ENCODE data around the gene MCAT.
"Not testable (repeated sequence)": the region's sequence is repeated elsewhere in the genome, so short reads cannot be mapped to it uniquely, and the experiment has no call there.

MCAT gene

DNA sequence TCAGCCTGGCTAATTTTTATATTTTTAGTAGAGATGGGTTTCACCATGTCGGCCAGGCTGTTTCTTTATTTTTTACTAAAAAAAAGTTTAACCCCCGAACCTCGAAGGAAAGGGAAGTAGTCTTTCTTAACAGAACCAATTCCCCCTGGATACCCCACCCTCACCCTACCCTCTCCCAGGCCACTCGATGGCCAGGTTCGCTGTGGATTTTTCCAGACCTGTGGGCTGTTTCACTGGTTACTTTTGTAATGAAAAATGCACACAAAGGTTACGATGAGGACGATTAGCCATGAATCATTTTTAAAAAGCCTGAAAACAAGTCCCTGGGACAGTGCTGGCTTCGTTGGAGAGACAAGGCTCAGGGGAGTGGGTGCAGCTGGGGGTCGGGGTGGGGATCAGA lies 10.7 kb upstream of the MCAT start:
- no peak for DNase-seq (ENCODE audit: low read depth)

DNA sequence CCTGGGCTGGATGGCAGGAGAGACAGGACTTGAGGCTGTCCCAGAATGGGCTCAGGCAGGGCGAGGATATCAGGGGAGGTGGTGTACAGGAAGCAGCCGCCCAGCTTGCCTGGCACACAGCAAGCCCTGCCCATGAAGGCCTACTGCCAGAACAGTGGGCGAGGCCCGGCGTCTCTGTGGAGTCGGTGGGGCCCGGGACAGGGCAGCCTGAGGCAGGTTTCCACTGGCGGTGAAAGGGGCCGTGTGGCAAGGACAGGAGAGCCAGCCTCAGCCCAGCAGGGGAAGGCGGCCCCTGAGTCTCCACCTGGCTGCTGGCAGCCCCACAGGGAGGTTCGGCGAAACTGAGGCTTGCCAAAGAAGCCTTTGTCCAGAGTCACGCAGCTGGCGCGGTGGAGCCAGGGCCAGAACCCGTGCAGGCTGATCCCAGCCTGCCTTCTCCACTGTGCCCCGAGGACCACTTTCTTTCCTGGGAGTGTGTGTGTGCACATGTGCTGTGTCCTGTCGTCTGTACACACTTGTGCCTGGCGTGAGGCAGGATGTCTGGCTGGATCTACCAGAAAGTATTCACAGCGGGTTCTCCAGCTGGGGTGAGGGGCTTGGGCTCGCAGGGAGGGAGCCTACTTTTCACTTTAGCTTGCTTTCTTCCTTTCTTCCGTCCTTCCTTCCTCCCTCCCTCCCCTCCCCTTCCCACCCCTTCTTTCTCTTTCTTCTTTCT lies 9.3 kb upstream of the MCAT start:
- DNase-seq (ENCODE audit: low read depth): peak; percentile 65

DNA sequence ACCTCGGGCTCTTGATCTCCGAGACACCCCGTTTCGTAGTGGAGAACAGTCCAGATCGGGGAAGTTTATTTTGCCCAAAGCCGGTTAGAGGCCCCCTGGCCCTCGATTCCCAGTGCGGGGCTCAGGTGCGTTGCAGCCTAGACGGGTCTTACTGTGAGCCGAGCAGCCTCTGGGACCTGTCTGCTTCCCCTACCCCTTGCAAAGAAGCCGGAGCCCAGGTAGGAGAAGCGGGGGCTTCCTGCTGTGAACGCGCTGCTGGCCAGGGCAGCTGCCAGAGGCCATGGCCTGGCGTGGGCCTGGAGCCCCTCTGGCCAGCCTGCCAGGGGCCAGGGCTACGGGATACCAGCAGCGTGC lies 8.8 kb upstream of the MCAT start:
- DNase-seq (ENCODE audit: low read depth): no peak

DNA sequence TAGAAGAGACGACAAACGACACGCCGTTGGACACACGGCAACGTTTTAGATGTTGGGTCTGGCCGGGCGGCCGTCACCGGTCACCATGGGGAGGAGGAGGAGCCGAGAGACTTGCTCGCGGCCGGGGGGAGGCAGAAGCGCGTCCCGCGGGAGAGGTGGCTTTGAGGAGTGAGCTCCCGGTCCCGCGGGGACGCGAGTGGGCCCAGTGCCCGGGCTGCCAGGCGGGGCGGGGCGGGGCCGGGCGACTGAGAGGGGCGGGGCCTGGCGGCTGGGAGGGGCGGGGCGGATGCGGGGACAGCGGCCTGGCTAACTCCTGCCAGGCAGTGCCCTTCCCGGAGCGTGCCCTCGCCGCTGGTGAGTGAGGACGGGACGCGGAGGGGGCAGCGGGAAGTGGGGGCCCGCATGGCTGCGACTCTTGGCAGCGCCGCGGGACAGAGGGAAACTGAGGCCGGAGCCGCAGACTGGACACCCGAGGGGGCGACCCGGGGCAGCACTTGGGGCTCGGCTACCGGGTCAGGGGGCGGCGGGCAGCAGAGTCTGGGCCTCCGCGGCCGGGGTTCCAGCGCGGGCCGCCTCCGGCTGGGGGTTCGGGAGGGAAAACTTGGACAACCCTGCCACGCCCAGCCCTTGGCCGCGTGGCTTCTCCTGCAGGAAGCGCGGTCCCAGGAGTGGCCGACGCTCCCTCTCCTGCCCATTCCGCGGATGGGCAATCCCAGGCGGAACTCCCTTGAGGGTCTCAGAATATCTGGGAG lies 8.2 kb upstream of the MCAT start, which contains the start of gene TSPO:
TSS of gene TSPO (plus strand) at position 309 of the 752 bp plus-strand sequence. CDS start 7,680 bp downstream, outside the sequence.
- DNase-seq (ENCODE audit: low read depth): peak; percentile 68

DNA sequence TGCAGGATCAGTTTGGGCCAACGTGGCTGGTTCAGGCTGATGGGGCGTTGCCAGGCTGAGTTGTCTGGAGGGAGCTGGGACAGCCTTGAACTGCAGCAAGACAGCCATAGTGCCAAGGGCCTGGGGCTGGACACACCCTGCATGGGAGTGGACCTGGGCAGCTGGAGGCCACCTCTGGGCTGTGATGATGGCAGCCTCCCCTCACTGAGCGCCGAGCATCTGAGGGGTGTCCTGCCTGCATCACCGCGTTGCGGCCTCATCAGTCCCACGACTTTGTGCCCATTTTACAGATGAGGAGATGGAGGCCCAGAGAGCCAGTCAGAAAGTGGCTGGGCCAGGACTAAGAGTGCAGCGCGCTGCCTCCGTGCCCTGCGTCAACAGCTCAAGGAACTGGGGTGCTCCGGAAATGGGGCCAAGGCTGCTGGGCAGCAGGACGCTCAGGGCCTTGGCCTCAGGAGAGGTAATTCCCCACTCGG lies 7.6 kb upstream of the MCAT start:
- no peak for DNase-seq (ENCODE audit: low read depth)

DNA sequence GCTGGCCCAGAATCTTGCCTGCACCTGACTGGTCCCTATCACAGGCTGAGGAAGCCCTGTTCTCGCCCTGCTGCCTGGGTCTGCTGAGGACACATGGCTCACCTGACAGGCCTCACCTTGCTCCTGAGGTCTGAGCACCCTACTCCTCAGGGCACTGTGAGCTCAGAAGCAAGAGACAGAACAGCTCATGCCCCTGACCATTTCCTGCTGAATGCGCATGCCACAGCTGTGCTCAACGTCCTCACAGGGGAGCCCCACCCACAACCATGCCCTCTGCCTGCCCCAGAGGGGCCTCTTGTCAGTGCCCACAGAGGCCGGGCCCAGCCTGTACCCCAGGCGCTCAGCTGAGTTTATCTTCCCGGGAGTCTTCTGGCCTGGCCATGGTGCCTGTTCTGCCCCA lies 5.4 kb upstream of the MCAT start:
- DNase-seq (ENCODE audit: low read depth): peak; percentile 38

DNA sequence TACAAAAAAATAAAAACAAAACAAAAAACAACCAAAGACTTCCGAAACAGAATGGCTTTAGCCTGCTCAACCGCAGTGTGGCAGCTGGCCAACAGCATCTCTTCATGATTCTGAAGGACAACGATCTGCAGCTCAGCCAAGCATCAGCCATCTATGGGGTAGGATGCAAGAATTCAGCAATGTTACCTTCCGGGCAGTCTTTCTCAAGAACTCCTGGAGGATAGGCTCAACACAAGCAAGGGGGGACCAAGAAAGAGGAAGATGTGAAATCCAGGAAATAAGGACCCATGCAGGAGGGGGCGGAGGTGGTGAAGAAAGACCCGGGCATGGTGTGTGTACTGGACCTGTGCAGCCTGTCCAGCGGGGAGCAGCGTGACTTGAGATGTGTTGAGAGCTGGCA lies 4.6 kb upstream of the MCAT start:
- DNase-seq (ENCODE audit: low read depth): no peak

DNA sequence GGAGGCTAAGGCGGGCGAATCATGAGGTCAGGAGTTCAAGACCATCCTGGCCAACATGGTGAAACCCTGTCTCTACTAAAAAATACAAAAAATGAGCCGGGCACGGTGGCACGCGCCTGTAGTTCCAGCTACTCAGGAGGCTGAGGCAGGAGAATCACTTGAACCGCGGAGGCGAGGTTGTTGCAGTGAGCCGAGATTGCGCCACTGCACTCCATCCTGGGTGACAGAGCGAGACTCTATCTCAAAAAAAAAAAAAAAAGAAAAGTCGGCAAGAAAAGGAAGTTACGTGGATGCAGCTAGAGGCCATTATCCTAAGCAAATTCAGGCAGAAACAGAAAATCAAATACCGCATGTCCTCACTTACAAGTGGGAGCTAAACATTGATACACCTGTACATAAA lies 3.1 kb upstream of the MCAT start:
- not testable (repeated sequence) for DNase-seq (ENCODE audit: low read depth)

DNA sequence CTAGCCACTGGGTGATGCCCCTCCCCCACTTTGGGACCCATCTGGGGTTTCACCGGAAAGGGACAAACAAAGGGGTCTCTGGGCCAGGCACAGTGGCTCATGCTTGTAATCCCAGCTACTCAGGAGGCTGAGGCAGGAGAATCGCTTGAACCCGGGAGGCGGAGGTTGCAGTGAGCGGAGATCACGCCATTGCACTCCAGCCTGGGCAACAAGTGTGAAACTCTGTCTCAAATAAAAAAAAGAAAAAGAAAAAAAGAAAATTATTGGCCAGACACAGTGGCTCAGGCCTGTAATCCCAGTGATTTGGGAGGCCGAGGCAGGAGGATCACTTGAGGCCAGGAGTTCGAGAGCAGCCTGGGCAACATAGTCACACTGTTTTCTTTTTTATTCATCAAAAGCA lies 2.2 kb upstream of the MCAT start:
- not testable (repeated sequence) for DNase-seq (ENCODE audit: low read depth)

DNA sequence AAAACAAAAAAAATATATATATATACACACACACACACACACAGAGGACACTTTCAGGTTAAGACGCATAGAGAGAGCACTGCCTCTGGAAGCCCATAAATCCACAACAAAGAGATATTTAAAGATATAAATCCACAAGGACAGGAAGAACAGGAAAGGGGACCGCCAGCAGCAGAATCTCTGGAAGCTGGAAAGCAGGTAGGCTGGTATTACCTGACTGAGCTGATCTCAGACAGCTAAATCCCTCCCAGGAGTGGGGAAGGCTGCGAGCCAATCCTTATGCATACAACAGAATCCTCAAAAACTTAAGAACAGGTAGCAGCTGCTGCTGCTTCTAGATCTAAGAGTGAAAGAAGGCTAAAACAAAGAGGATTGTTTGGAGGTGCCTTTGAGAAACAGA lies 1.8 kb upstream of the MCAT start:
- DNase-seq (ENCODE audit: low read depth): no peak

DNA sequence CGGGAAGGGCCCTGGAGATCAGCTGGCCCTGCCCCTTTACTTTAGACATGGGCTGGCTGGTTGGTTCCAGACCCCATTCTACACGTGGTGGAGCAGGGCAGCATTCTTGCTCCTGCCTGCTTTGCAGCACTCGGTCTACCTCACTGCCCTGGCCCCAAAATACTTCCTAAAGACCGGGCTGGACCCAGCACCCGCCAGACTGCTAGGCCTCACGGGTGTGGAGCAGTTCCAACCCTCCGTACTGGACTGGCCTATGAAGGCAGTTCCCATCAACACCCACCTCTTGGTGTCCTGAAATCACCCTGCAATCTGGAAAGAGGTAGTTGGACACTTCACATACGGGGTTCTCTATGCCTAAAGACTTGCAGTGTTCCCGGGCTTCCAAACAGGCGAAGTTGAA lies 6.4 kb downstream of the MCAT start:
- no peak for DNase-seq (ENCODE audit: low read depth)

DNA sequence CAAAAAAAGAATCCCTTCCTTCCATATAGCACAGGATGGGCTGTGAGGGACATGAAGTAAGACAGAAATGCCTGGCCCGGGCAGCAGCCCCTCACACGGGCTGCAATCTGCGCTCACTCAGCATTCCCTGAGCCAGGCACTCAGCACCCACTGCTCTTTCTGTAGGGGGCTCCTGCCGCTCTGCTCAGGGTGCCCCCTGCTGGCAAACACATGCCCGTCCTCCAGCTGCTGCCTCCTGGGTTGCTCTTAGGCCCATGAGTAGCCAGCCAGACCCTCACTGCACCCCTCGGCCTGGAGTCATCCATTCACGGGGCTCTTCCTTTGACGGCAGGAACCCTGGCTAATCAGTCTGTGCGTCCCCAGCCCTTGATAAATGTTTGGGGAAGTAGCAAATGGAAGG lies 6.9 kb downstream of the MCAT start:
- DNase-seq (ENCODE audit: low read depth): peak; percentile 58

DNA sequence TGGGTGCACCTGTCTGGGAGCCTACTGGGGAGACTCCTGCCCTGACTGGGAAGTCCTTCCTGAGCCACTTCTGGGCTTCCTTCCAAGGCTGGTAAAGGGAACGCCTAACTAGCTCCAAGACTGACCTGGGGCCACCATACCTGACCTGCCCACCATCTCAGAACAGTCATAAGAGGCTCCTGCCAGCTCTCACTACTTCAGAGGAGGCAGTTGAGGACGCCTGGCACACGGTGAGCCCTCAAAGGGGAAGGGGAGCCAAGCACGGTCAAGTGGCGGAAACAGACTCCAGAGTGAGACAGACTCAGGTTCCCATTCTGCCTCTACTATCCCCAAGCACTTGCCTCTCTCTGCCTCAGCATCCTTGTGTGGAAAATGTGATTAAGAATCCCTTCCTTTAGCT lies 7.6 kb downstream of the MCAT start:
- no peak for DNase-seq (ENCODE audit: low read depth)

DNA sequence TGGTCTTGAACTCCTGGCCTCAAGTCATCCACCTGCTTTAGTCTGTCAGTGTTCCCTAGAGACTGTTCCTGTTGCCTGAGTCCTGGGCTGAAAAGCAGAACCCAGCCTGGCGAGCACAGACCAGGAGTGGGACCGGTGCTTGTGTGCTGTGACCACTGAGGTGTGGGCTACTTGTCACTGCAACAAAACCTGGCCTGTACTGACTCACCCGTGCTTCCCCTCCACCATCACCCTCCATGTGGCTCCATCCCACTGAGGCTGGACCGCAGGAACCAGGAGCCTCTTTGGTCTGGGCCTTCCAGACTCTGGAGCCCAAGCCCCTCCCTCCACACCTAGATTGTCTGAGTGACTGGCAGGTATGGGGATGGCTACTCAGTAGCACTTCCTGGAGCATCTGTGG lies 8.6 kb downstream of the MCAT start:
- no peak for DNase-seq (ENCODE audit: low read depth)

DNA sequence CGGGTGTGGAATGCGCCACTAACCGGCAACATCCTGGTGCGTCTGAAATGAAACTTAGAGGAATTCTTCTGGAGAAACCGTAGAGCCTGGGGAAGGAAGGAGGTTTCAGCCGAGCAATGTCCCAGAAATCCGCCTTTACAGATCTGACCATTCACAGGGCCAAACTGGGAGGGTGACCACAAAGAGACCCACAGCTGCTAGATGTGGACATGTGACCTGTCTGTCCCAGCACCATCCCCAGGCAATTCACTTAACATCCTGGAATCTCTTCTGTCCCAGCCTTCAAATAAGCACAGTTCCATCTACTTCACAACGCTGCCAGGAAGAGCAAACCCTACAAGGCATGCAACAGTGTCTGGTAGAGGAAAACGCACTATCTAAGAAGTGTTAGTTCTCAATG lies 9.8 kb downstream of the MCAT start:
- no peak for DNase-seq (ENCODE audit: low read depth)

DNA sequence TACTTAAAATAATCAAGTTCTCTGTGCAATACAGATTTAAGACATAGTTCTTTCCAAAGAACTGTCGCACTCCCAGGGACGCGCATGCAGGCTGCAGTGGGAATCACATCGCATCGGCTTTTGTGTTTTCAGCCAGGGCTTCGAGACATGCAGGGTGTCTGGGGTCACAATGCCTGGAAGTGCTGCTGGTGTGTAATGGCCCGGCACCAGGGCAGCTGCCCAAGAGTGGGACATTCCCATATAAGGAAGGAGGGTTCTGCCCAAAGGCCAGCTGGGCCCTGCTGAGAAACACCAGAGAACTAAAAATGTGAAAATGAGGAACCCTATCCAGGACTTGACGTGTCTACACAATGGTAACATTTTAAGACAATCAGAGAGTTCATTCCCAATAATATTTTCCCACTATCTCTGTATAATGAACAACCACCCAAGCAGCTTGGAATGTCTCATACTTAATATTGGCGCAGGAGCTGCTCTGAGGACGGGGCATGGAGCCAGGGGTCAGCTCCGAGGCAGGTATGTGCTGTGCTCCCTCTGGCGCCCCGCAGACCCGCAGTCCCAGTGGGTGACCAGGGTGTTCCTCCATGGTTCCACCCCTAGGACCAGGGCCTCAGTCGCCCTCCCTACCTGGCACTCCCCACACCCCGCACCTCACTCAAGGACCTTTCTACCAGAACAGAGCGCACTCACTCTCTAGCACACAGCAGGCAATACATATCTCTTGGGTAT lies 11.3 kb downstream of the MCAT start:
- no peak for DNase-seq (ENCODE audit: low read depth)

DNA sequence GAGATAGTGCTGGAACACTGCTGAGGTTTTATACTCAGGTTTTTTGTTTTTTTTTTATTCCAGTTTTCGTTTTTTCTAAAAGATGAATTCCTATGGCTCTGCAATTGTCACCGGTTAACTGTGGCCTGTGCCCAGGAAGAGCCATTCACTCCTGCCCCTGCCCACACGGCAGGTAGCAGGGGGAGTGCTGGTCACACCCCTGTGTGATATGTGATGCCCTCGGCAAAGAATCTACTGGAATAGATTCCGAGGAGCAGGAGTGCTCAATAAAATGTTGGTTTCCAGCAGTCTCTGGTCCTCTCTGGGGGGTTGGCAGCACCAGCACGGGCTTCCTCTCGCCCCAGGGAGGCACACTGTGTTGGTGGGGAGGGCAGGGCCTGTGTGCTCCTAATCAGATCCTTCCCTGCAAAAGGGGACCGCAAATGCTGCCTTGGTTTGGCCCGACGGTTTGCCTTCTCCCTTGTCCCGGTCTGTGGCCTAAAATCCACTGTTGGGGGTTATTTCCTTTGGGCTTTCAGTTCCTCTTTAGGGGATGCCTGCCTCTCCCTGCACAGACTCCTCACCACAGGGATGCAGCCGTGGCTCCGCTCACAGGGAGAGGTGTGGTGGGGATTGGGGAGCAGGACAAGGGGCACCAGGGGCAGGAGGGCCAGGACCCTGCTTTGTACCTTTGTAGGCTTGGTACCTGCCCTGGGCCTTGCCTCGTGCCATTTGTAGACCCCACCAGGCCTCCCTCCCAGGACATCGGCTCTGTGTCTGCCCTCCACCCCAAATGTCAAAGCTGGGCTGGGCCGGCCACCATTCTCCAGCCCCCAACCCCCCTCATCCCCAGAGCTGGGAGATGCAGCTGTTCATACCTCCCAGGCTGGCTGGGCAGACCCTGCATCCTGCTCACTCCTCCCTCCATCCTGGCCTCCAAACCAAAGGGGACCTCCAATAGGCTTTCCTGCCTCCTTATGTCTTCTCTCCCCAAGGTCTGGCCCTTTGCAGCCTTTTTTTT lies 13.5 kb downstream of the MCAT start:
- DNase-seq (ENCODE audit: low read depth): no peak

DNA sequence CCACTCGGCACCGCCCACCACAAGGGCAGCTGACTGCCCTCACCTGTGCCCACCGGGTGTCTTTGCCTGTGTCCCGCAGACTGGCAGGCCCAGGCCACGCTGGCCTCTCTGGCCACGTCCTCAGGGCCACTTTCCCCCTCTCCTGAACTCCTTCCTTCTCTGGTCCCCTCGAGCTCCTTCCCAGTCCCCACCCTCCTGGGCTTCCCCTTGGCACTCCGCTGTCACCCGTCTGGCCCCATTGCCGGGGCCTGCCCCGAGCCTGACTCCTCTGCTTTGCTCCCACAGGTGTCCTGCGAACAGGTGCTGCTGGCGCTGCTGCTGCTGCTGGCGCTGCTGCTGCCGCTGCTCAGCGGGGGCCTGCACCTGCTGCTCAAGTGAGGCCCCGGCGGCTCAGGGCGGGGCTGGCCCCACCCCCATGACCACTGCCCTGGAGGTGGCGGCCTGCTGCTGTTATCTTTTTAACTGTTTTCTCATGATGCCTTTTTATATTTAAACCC lies 14.2 kb downstream of the MCAT start:
- DNase-seq (ENCODE audit: low read depth): no peak

DNA sequence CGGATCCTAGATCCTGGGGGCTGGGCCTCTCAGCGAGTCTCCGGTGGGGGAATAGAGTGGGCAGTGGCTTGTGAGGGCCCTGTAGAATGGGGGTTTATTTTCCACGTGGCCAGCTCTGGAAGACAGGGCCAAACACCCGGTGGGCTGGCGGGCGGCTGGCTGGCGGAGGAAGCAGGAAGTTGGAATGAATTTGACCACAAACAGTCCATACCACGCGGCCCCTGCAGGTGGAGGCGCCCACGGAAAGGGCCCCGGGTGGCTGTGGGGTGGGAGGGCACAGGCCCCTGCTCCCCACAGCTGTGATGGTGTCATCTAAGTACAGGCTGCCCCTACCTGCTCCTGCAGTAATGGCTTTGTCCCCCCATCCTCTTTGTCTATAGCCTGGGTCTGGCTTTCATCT lies 15.1 kb downstream of the MCAT start:
- no peak for DNase-seq (ENCODE audit: low read depth)

DNA sequence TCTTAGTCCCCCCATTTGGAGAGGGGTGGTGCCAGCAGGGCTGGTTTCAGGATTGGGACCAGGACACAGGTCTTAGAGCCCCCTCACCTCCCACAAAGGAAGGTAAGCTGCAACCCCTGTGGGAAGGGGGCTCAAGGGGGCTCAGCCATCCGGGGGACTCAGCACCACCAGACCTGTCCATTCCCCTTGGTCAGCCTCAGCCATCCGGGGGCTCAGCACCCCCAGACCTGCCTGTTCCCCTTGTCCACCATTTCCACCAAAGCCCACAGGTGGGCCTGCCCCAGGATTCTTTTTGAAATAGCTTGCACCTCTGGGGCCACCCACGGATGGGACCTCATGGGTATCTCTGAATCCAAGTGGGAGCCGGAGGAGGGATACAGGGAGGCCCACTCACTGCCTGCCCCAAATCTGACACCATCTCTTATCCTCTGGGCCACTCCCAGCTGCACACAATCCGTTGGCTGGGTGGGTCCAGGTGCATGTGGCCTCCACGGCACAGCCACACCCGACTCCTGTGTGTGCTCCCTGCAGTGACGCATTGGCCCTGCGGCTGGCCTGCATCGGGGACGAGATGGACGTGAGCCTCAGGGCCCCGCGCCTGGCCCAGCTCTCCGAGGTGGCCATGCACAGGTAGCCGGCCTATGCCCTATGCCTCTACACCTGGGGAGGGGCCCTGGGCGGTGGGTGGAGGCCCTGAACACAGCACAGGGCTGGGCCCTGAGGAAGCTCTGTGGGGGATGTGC lies 15.9 kb downstream of the MCAT start:
- DNase-seq (ENCODE audit: low read depth): no peak

Measured in ELR (cell line).